GM12892 (cell line): Measurements from ENCODE around the gene ABHD15.

Source experiments
- DNase-seq: peaks from one replicate; pipeline ENCODE4 v3.0.0; 2011; ENCODE audit not compliant: insufficient read length
- FAIRE-seq: peaks from 2 replicates; lab custom pipeline; 2011; peaks lifted over from hg19 to GRCh38; lab: Jason Lieb, UNC
- POLR2A ChIP-seq: IDR thresholded peaks from 2 replicates; pipeline ENCODE4 v1.6.1; 2011; ENCODE audit warnings: low read depth, low read length, control low read depth
- POLR2AphosphoS5 ChIP-seq: IDR thresholded peaks from 2 replicates; pipeline ENCODE4 v1.6.1; 2011; ENCODE audit warnings: low read depth, low read length, control low read depth
- TAF1 ChIP-seq: IDR thresholded peaks from 2 replicates; pipeline ENCODE4 v1.6.1; 2011; ENCODE audit warnings: low read depth, mild to moderate bottlenecking, control low read depth, low read length, borderline replicate concordance

Gene ABHD15

DNA sequence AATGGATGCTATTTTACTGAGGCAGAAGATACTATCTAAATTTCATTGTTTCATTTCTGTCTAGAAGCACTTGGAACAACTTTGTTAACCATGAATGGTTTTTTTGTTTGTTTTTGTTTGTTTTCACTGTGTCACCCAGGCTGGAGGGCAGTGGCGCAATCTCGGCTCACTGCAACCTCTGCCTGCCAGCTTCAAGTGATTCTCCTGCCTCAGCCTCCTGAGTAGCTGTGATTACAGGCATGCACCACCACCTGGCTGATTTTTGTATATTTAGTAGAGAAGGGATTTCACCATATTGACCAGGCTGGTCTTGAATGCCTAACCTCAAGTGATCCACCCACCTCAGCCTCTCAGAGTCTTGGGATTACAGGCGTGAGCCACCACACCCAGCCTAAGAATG lies 40.5 kb downstream of the ABHD15 start:
- FAIRE-seq: no peak
- no peak for DNase-seq
- TF ChIP-seq TAF1 (no peak), POLR2AphosphoS5 (no peak), POLR2A (no peak)

DNA sequence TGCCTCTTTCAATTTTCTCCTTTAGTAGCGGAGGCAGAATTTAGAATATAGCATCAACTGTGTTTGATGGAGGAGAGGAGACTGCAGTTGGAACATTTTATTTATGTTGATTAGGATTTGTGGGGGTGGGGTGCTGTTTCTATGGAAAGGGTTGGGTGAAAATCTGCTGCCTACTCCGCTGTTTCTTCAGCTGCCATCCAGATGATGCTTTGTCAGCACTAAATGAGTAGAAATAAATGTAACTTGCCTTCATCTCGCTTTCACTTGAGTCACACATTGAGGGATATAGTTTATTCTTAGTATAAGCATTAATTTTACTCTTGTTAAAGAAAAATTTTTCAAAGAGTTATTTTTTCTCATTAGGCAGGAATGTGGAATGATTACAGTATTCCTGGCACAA lies 42.1 kb downstream of the ABHD15 start:
- TF ChIP-seq POLR2AphosphoS5 (no peak), TAF1 (no peak), POLR2A (no peak)
- no peak for FAIRE-seq
- DNase-seq: no peak

DNA sequence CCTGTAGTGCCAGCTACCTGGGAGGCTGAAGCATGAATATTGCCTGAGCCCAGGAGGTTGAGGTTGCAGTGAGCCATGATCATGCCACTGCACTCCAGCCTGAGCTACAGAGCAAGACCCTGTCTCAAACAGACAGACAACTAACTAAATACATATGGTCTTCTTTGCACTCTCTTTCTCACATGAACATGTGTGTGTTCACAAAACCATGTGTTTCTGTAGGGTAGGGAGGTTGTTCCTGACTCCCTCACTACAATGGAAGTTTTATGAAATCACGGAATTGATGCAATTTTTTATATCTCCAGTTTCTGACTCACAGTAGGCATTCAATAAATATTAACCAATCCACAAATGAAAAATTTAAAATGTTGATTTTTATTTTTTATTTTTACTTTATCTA lies 48.5 kb downstream of the ABHD15 start:
- FAIRE-seq: no peak
- TF ChIP-seq TAF1 (no peak), POLR2AphosphoS5 (no peak), POLR2A (no peak)
- no peak for DNase-seq

DNA sequence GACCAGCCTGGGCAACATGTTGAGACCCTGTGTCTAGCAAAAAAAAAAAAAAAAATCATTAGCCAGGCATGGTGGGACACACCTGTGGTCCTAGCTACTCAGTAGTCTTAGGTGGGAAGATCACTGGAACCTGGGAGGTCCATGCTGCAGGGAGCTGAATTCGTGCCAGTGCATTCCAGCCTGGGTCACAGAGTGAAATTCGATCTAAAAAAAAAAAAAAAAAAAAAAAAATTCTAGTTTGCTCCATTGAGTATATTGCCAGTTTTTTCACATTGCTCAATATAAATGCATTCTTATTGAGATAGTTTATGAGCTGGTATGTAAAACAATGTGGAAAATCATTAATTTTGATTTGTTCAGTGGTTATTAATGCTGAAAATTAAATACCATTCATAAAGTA lies 52.0 kb downstream of the ABHD15 start:
- DNase-seq: no peak
- TF ChIP-seq POLR2AphosphoS5 (no peak), POLR2A (no peak), TAF1 (no peak)
- no peak for FAIRE-seq

DNA sequence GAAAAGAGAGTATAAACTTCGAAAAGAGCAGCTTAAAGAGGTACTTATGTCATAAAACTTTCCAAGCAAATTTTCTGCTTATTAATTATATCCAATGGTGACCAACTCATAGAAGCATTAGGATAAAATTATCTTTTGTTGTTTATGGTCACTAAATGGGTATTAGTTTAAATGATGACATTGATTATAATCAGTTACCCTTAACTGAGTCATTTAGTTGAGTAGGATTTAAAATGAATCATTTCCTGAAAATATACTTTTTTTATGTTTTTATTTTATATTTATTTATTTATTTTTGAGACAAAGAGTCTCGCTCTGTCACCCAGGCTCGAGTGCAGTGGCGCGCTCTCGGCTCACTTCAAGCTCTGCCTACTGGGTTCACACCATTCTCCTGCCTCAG lies 55.9 kb downstream of the ABHD15 start:
- DNase-seq (no peak), FAIRE-seq (no peak)
- TF ChIP-seq POLR2AphosphoS5 (no peak), POLR2A (no peak), TAF1 (no peak)
